K562 (cell line): ENCODE data around the gene FAM83F. TPM values are rescaled to one million over a fixed set of nuclear protein-coding genes. Genes with fewer than 3 reads are reported as not detected.
A peak's percentile ranks its signal among the peaks of the same experiment; 100 is the strongest.

Source experiments
- ASH1L ChIP-seq: fragments of 450-650 bp; IDR thresholded peaks from 2 replicates; pipeline ENCODE4 v1.6.1; 2018; ENCODE audit warnings: borderline replicate concordance, mild to moderate bottlenecking, low read depth; ENCODE audit not compliant: partially characterized antibody
- ATF1 ChIP-seq, 2 experiments: fragments of 450-650 bp in 1 of 2; IDR thresholded peaks; 2 replicates each; pipeline ENCODE4 v1.6.1; 2016; ENCODE audit warnings: missing compliant biosample characterization in 1 of 2, missing genetic modification characterization in 1 of 2
- CEBPG ChIP-seq, 3 experiments: fragments of 200-800 bp in 1 of 3; sonication (Bioruptor generic) in 1 of 3; sonication (generic) in 1 of 3; formaldehyde crosslinking in 1 of 3; IDR thresholded peaks in 2 of 3; conservative IDR thresholded peaks in 1 of 3; 2 replicates each; pipeline versions ENCODE4 v1.6.1 to v1.8.0; 2016 to 2022; ENCODE audit warnings: missing compliant biosample characterization in 2 of 3, missing genetic modification characterization in 2 of 3, mild to moderate bottlenecking in 1 of 3, missing genetic modification reagents in 1 of 3
- CREB1 ChIP-seq, 2 experiments: sonication (generic) in 1 of 2; formaldehyde crosslinking in 1 of 2; IDR thresholded peaks; 2 replicates each; pipeline versions ENCODE4 v1.6.1 to v1.8.0; 2012 to 2022; ENCODE audit warnings: inconsistent platforms in 1 of 2, mild to moderate bottlenecking in 1 of 2, missing genetic modification reagents in 1 of 2, moderate library complexity in 1 of 2
- CTBP1 ChIP-seq: fragments of 450-650 bp; IDR thresholded peaks from 2 replicates; pipeline ENCODE4 v1.6.1; 2016; ENCODE audit warnings: borderline replicate concordance
- EP300 ChIP-seq: IDR thresholded peaks from 2 replicates; pipeline ENCODE4 v1.6.1; 2012; ENCODE audit warnings: low read length, improper control_type of control experiment
- EP400 ChIP-seq: fragments of 450-650 bp; IDR thresholded peaks from 2 replicates; pipeline ENCODE4 v1.6.1; 2017; ENCODE audit warnings: antibody characterized with exemption, mild to moderate bottlenecking, moderate library complexity
- GTF2E2 ChIP-seq: fragments of 200-800 bp; sonication (Bioruptor generic); IDR thresholded peaks from 2 replicates; pipeline ENCODE4 v1.6.1; 2016; ENCODE audit warnings: missing genetic modification characterization, missing compliant biosample characterization
- JUND ChIP-seq, 2 experiments: IDR thresholded peaks; 2 replicates in 1 of 2; 3 replicates in 1 of 2; pipeline ENCODE4 v1.6.1; 2011; ENCODE audit warnings: borderline replicate concordance in 2 of 2, low read depth in 2 of 2, low read length in 2 of 2, improper control_type of control experiment in 1 of 2, missing biosample characterization in 1 of 2, missing genetic modification characterization in 1 of 2, missing genetic modification reagents in 1 of 2
- L3MBTL2 ChIP-seq: fragments of 450-650 bp; IDR thresholded peaks from 2 replicates; pipeline ENCODE4 v1.6.1; 2016; ENCODE audit warnings: mild to moderate bottlenecking, moderate library complexity
- MEIS2 ChIP-seq: fragments of 450-650 bp; IDR thresholded peaks from 2 replicates; pipeline ENCODE4 v1.6.1; 2014; ENCODE audit warnings: mild to moderate bottlenecking; ENCODE audit not compliant: partially characterized antibody
- MNT ChIP-seq, 2 experiments: fragments of 450-650 bp; conservative IDR thresholded peaks; 2 replicates each; pipeline ENCODE4 v1.6.1; 2017; ENCODE audit warnings: mild to moderate bottlenecking in 2 of 2, moderate library complexity in 2 of 2
- MYC ChIP-seq, 2 experiments: fragments of 250-450 bp in 1 of 2; sonication (Bioruptor Pico) in 1 of 2; IDR thresholded peaks; 2 replicates each; pipeline versions ENCODE4 v1.5.1 to v1.6.1; 2012 to 2021; ENCODE audit warnings: low read depth in 2 of 2, borderline replicate concordance in 1 of 2, improper control_type of control experiment in 1 of 2, low read length in 1 of 2, mild to moderate bottlenecking in 1 of 2, moderate library complexity in 1 of 2
- NFE2 ChIP-seq: IDR thresholded peaks from 2 replicates; pipeline ENCODE4 v1.6.1; 2014; ENCODE audit warnings: antibody characterized with exemption, low read depth
- PCBP1 ChIP-seq: fragments of 200-400 bp; formaldehyde crosslinking; IDR thresholded peaks from 2 replicates; pipeline ENCODE4 v1.6.1; 2018; ENCODE audit warnings: mild to moderate bottlenecking, low read depth, low read length; ENCODE audit not compliant: poor library complexity, severe bottlenecking
- POLR2H ChIP-seq: IDR thresholded peaks from 2 replicates; pipeline ENCODE4 v1.6.1; 2016; ENCODE audit warnings: missing genetic modification characterization, low read depth, mild to moderate bottlenecking, control low read depth, missing compliant biosample characterization, moderate library complexity
- TAF9B ChIP-seq: fragments of 450-650 bp; IDR thresholded peaks from 2 replicates; pipeline ENCODE4 v1.6.1; 2018; ENCODE audit warnings: mild to moderate bottlenecking; ENCODE audit not compliant: partially characterized antibody
- VEZF1 ChIP-seq: fragments of 200-800 bp; sonication (Bioruptor generic); IDR thresholded peaks from 2 replicates; pipeline ENCODE4 v1.6.1; 2017; ENCODE audit warnings: missing genetic modification characterization, missing compliant biosample characterization
- ZNF584 ChIP-seq: fragments of 200-800 bp; sonication (Bioruptor generic); IDR thresholded peaks from 2 replicates; pipeline ENCODE4 v1.6.1; 2016; ENCODE audit warnings: low read depth, mild to moderate bottlenecking, missing genetic modification characterization, missing compliant biosample characterization
- polyA plus RNA-seq, 8 experiments: library from polyadenylated mRNA; depleted of rRNA in 4 of 8; stranded (reverse) in 5 of 8; unstranded in 3 of 8; fragments of >200 nt; fragmentation: Nextera tagmentation in 2 of 8; fragmentation: Illumina TruSeq in 1 of 8; extraction: Ambion mirVana in 2 of 8; extraction: Trizol in 1 of 8; gene quantifications; 2 replicates each; pipeline versions ENCODE4 v1.2.1 to v1.2.3, GENCODE V29; 2011 to 2014; ENCODE audit warnings: inconsistent platforms in 1 of 8, missing spikeins in 1 of 8
- total RNA-seq, 7 experiments: library from RNA; depleted of rRNA in 6 of 7; stranded (reverse); fragments of >200 nt in 6 of 7; fragmentation: Illumina TruSeq in 2 of 7; extraction: Trizol in 2 of 7; gene quantifications; 2 replicates each; pipeline versions ENCODE4 v1.2.1 to v1.2.3, GENCODE V29; 2011 to 2021; ENCODE audit warnings: low replicate concordance in 1 of 7
- TF ChIP-seq, protein P1 (sequence below), 2 experiments: fragments of 450-650 bp in 1 of 2; sonication (generic) in 1 of 2; formaldehyde crosslinking in 1 of 2; IDR thresholded peaks in 1 of 2; conservative IDR thresholded peaks in 1 of 2; 2 replicates each; pipeline versions ENCODE4 v1.6.1 to v1.8.1; 2016 to 2023; ENCODE audit warnings: mild to moderate bottlenecking in 2 of 2, moderate library complexity in 2 of 2, inconsistent platforms in 1 of 2, missing genetic modification reagents in 1 of 2

FAM83F gene
- total and polyA plus RNA-seq, 9 of the 15 experiments (the other 6 are each of a cell fraction or from before 2014, with no cell fraction given): under 0.01 to 0.13 (median 0.04) TPM; not detected in 1

DNA sequence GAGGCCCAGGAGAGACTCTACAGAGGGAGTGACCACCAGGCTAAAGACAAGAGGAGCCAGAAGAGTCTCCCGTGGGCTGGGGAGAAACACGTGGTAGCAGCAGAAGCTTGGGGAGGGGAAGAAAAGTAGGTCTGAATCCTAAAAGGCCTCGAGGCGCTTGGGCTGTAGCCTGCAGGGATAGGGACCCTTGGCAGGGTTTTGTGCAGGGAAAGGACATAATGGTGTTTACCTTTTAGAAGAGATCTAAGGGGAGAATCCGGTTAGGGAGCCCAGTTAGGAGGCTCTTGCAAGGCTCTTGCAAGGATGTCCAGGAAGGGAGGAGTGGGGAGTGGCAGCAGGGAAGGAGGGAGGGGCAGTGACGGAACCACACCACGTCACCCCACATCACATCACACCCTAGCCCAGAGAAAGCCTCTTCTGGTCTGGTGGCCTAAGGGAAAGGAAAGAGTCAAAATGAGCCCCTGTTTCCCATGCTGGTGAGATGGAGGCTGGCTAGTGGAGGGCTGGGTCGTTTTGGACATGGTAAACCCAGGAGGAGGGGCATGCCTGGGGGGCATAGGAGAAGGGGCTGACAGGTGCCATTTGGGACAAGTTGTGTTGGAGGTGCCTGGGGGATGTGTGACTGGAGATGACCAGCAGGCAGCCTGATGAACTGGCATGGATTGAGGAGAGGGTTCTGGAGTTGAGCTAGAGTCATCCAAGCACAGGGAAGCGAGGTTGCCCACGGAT is 6.2 kb upstream of the FAM83F start (continued):
- TF ChIP-seq TAF9B: peak; percentile 16
- peak; percentile 62; the same call in 1 of the 2 replicates for TF ChIP-seq ZNF584 (CRISPR knock-in tag)
- TF ChIP-seq VEZF1 (CRISPR knock-in tag): peak; percentile 61; the same call in 1 of the 2 replicates
- no peak for TF ChIP-seq PCBP1
- TF ChIP-seq, protein P1, sequence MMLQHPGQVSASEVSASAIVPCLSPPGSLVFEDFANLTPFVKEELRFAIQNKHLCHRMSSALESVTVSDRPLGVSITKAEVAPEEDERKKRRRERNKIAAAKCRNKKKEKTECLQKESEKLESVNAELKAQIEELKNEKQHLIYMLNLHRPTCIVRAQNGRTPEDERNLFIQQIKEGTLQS (IDR thresholded peaks at IDR 0.05): peak; percentile 64; the same call in 1 of the 2 replicates
- TF ChIP-seq, protein P1 (CRISPR knock-in tag; conservative IDR thresholded peaks at IDR 0.05): no peak
- no peak for TF ChIP-seq NFE2
- TF ChIP-seq MNT (conservative IDR thresholded peaks at IDR 0.05): peak; percentile 32 to 59; a peak in 2 of 4 replicates
- TF ChIP-seq EP400: peak; percentile 76
- TF ChIP-seq JUND (IDR thresholded peaks at IDR 0.05; ENCODE audit: borderline replicate concordance, low read depth, low read length): peak; percentile 44; the same call in 1 of the 2 replicates
- no peak; the same call in 2 of the 3 replicates for TF ChIP-seq JUND (tag; IDR thresholded peaks at IDR 0.05; ENCODE audit: borderline replicate concordance, low read depth, low read length)
- peak; percentile 52; the same call in 1 of the 2 replicates for TF ChIP-seq CTBP1
- TF ChIP-seq MEIS2: peak; percentile 60
- TF ChIP-seq MYC (IDR thresholded peaks at IDR 0.05; ENCODE audit: low read depth, low read length): no peak
- TF ChIP-seq MYC (CRISPR knock-in tag; IDR thresholded peaks at IDR 0.05; ENCODE audit: borderline replicate concordance, low read depth): peak; percentile 42; the same call in 1 of the 2 replicates
- peak; percentile 72; the same call in 1 of the 2 replicates for TF ChIP-seq L3MBTL2
- no peak for TF ChIP-seq ASH1L
- TF ChIP-seq ATF1 (CRISPR knock-in tag; IDR thresholded peaks at IDR 0.05): no peak
- TF ChIP-seq ATF1 (tag; IDR thresholded peaks at IDR 0.05): peak; percentile 87
- TF ChIP-seq POLR2H (tag): peak; percentile 28; the same call in 1 of the 2 replicates
- peak; percentile 60; the same call in 1 of the 2 replicates for TF ChIP-seq EP300
- peak; percentile 95 for TF ChIP-seq CEBPG (CRISPR knock-in tag; IDR thresholded peaks at IDR 0.05)
- peak in 1 of 2 experiments; percentile 79; a peak in 2 of 4 replicates for TF ChIP-seq CEBPG (tag; conservative IDR thresholded peaks at IDR 0.05 in 1 of 2, IDR thresholded peaks at IDR 0.05 in 1 of 2)
- TF ChIP-seq CREB1 (IDR thresholded peaks at IDR 0.05): peak; percentile 71
- TF ChIP-seq CREB1 (CRISPR knock-in tag; IDR thresholded peaks at IDR 0.05): peak; percentile 68
- TF ChIP-seq GTF2E2 (tag): 0 out of 2 replicates have a peak, but pooled peaks have one; percentile 18
